Mesendoderm (in vitro differentiated cells): ENCODE results near the gene ZBTB40.

ENCODE experiments used
- DNase-seq: peaks from one replicate; pipeline ENCODE4 v3.0.0; 2013
- H2AK5ac ChIP-seq: 2 replicates; pipeline ENCODE4 v1.6.1; 2013; ENCODE audit warnings: low read length, inconsistent platforms
- H2BK120ac ChIP-seq: 2 replicates; pipeline ENCODE4 v1.6.1; 2013; ENCODE audit warnings: low read depth, mild to moderate bottlenecking, low read length, moderate library complexity, mixed read lengths
- H2BK15ac ChIP-seq: replicated peaks from 2 replicates; pipeline ENCODE4 v1.6.1; 2013; ENCODE audit warnings: low read depth, mild to moderate bottlenecking, moderate library complexity
- H2BK5ac ChIP-seq: 2 replicates; pipeline ENCODE4 v1.6.1; 2013; ENCODE audit warnings: low read length, inconsistent platforms
- H3K18ac ChIP-seq: 2 replicates; pipeline ENCODE4 v1.6.1; 2013; ENCODE audit warnings: mild to moderate bottlenecking, low read length, mixed read lengths
- H3K23ac ChIP-seq: one replicate; pipeline ENCODE4 v1.6.1; 2013; ENCODE audit warnings: low read length
- H3K27ac ChIP-seq: 2 replicates; pipeline ENCODE4 v1.5.1; 2013; ENCODE audit warnings: low read depth, mild to moderate bottlenecking, inconsistent platforms, low read length, moderate library complexity
- H3K27me3 ChIP-seq: 2 replicates; pipeline ENCODE4 v1.6.1; 2013; ENCODE audit warnings: low read length, control low read depth, mild to moderate bottlenecking, inconsistent platforms; ENCODE audit not compliant: insufficient read depth, poor library complexity
- H3K36me3 ChIP-seq: 2 replicates; pipeline ENCODE4 v1.6.1; 2013; ENCODE audit warnings: low read length, inconsistent platforms; ENCODE audit not compliant: control insufficient read depth, insufficient read depth
- H3K4ac ChIP-seq: one replicate; pipeline ENCODE4 v1.6.1; 2013; ENCODE audit warnings: low read depth, mild to moderate bottlenecking, low read length, moderate library complexity
- H3K4me1 ChIP-seq: 2 replicates; pipeline ENCODE4 v1.6.1; 2013; ENCODE audit warnings: low read depth, low read length, inconsistent platforms; ENCODE audit not compliant: control insufficient read depth
- H3K4me2 ChIP-seq: 2 replicates; pipeline ENCODE4 v1.6.1; 2013; ENCODE audit warnings: low read length
- H3K4me3 ChIP-seq: 2 replicates; pipeline ENCODE4 v1.5.1; 2013; ENCODE audit warnings: mild to moderate bottlenecking, low read length
- H3K56ac ChIP-seq: one replicate; pipeline ENCODE4 v1.6.1; 2013; ENCODE audit warnings: low read length
- H3K79me1 ChIP-seq: 2 replicates; pipeline ENCODE4 v1.6.1; 2013; ENCODE audit warnings: low read length, inconsistent platforms
- H3K79me2 ChIP-seq: 2 replicates; pipeline ENCODE4 v1.6.1; 2013; ENCODE audit warnings: mild to moderate bottlenecking, low read length; ENCODE audit not compliant: control insufficient read depth, insufficient read depth
- H3K9ac ChIP-seq: 2 replicates; pipeline ENCODE4 v1.6.1; 2013; ENCODE audit warnings: low read length, inconsistent platforms
- H4K5ac ChIP-seq: one replicate; pipeline ENCODE4 v1.6.1; 2013; ENCODE audit warnings: low read length
- H4K8ac ChIP-seq: one replicate; pipeline ENCODE4 v1.6.1; 2013; ENCODE audit warnings: low read depth, mild to moderate bottlenecking, control low read depth, low read length, moderate library complexity
- WGBS: extraction: QIAGEN DNeasy Blood & Tissue Kit; methylation state at CpG from one replicate; pipeline ENCODE4 v1.1.7; 2013; ENCODE audit warnings: low lambda C conversion rate, missing lambda C conversion rate; ENCODE audit not compliant: insufficient coverage; ENCODE audit errors: extremely low coverage; 5-methylcytosine and 5-hydroxymethylcytosine counted together

Gene ZBTB40

DNA sequence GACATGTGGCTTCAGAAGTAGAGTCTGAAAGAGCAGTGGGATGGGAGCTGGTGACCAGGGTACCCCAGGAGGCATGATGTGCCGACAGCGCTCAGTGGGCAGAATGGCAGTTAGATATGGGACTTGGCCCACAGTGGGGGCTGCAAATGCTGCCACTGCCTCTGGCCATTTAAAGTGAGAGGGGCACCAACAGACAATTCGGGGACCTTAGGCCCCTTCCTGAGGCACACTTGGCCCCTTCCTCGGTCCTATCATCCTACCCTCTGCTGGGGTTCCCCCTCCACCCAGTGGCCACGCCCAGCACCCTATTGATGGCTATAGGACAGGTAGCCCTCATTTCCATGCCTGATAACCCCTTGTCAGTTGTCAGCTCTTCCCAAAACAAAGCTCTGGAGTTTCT, 75.0 kb downstream of the ZBTB40 start:
- H3K36me3 ChIP-seq, result peaks cover 4% of the 10 kb centered on the region

DNA sequence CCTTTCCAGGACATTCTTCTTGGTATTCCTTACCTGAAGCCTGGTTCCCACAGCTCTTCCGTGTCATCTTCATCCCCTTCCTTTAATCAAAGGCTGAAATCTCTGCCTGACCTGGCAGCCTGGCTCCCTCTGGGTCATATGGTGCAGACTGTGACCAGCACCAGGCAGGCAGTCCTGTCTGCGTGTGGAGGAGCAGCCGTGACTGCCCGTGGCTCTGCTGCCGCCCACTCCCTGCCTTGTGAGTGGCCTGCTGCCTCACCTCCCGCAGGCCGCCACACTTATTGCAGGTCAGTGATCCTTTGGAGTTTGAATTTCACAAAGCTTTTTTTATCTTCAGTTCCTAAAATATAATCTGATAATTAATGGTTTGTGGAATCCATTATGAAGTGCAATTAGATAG, 75.5 kb downstream of the ZBTB40 start:
- Histone ChIP-seq H3K4ac (no peak overlapping the region), H3K4me1 (no peaks in the 10 kb centered on the region), H3K23ac (no peak overlapping the region), H3K18ac (no peak overlapping the region), H2BK120ac (no peak overlapping the region), H3K36me3 (peaks cover 4% of the 10 kb centered on the region), H2BK15ac (no peak overlapping the region), H2AK5ac (no peak overlapping the region), H3K9ac (no peak overlapping the region), H3K4me3 (no peak overlapping the region), H4K8ac (no peak overlapping the region), H3K27ac (no peak overlapping the region), H3K56ac (no peak overlapping the region), H3K79me1 (no peaks in the 10 kb centered on the region), H3K27me3 (no peaks in the 10 kb centered on the region), H4K5ac (no peak overlapping the region), H3K79me2 (no peaks in the 10 kb centered on the region), H3K4me2 (no peak overlapping the region), H2BK5ac (no peak overlapping the region)
- WGBS, result no CpG with 5 or more reads among the region's 7 CpGs
- DNase-seq, result peak; percentile 21

More for the DNA sequence above, 75.0 kb downstream of the ZBTB40 start:
- no peaks in the 10 kb centered on the region for H3K27me3 ChIP-seq
- H3K79me2 ChIP-seq, result no peaks in the 10 kb centered on the region
- WGBS, result no CpG with 5 or more reads among the region's 5 CpGs
- no peak overlapping the region for H4K5ac ChIP-seq
- H3K4me2 ChIP-seq, result no peak overlapping the region
- no peak overlapping the region for H2BK5ac ChIP-seq
- no peak for DNase-seq
- H3K9ac ChIP-seq, result no peak overlapping the region
- H3K4me3 ChIP-seq, result no peak overlapping the region
- H4K8ac ChIP-seq, result no peak overlapping the region
- no peaks in the 10 kb centered on the region for H3K79me1 ChIP-seq
- H3K56ac ChIP-seq, result no peak overlapping the region
- H3K18ac ChIP-seq, result no peak overlapping the region
- no peak overlapping the region for H3K23ac ChIP-seq
- H2BK120ac ChIP-seq, result no peak overlapping the region
- no peak overlapping the region for H3K4ac ChIP-seq
- no peak overlapping the region for H3K27ac ChIP-seq
- no peak overlapping the region for H2AK5ac ChIP-seq
- no peak overlapping the region for H2BK15ac ChIP-seq
- no peaks in the 10 kb centered on the region for H3K4me1 ChIP-seq

DNA sequence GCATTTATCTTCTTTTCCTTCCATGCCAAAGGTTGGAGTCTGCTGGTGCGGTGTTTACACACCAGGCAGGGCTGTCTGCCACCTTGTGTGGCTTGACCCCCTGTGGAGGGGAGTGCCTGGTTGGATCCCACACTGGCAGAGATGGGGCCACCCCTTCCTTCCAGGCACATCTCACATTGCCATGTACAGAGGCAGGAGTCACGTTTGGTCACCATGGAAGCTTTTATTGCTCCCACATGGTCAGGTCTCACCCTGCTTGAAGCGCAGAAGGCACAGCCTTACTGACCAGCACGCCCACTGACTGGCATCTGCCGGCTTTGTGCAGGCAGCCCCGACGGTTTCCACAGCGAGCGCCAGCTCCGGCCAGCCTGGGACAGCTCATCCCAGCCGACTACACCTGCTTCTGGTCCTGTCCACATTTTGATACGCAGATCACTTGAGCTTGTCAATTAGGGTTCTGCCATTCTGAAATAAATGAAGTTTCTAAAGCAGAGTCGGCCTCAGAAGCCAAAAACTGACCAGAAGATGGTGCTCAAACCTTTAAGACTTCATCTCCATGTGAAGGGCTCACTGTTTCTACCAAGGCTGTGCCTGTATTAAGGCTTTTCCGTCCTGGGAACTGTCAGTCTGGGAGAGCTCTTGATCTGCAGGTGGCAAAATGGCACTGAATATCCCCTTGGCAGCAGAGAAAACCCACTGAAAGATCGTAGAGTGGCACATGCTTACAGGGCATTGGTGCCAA, 76.1 kb downstream of the ZBTB40 start:
- H2AK5ac ChIP-seq, result no peak overlapping the region
- no peaks in the 10 kb centered on the region for H3K79me1 ChIP-seq
- no CpG with 5 or more reads among the region's 15 CpGs for WGBS
- H2BK15ac ChIP-seq, result no peak overlapping the region
- no peaks in the 10 kb centered on the region for H3K27me3 ChIP-seq
- H3K4me1 ChIP-seq, result no peaks in the 10 kb centered on the region
- H3K4me2 ChIP-seq, result no peak overlapping the region
- no peak overlapping the region for H2BK120ac ChIP-seq
- H3K79me2 ChIP-seq, result no peaks in the 10 kb centered on the region
- no peak overlapping the region for H4K8ac ChIP-seq
- no peak overlapping the region for H3K18ac ChIP-seq
- H3K4ac ChIP-seq, result no peak overlapping the region
- H3K4me3 ChIP-seq, result no peak overlapping the region
- no peak overlapping the region for H3K27ac ChIP-seq
- H3K36me3 ChIP-seq, result peaks cover 4% of the 10 kb centered on the region
- H2BK5ac ChIP-seq, result no peak overlapping the region
- no peak overlapping the region for H3K56ac ChIP-seq
- H4K5ac ChIP-seq, result no peak overlapping the region
- no peak overlapping the region for H3K23ac ChIP-seq
- DNase-seq, result peak; percentile 54
- H3K9ac ChIP-seq, result no peak overlapping the region

DNA sequence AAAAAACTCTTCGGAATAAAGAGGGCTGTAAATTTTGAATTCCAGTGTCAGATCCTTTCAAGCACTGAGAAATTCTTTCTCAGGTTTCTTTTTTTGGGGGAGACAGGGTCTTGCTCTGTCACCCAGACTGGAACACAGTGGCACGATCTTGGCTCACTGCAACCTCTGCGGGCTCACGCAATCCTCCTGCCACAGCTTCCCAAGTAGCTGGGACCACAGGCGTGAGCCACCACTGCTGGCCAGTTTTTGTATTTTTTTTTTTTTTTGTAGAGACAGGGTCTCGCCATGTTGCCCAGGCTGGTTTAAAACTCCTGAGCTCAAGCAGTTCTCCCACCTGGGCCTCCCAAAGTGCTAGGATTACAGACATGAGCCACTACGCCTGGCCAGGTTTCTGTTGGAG, 76.8 kb downstream of the ZBTB40 start:
- no peak for DNase-seq
- H2AK5ac ChIP-seq, result no peak overlapping the region
- H3K4me2 ChIP-seq, result no peak overlapping the region
- no peak overlapping the region for H2BK5ac ChIP-seq
- H3K79me2 ChIP-seq, result no peaks in the 10 kb centered on the region
- no peak overlapping the region for H4K8ac ChIP-seq
- H3K18ac ChIP-seq, result no peak overlapping the region
- no peak overlapping the region for H3K9ac ChIP-seq
- H4K5ac ChIP-seq, result no peak overlapping the region
- no peak overlapping the region for H3K27ac ChIP-seq
- H3K56ac ChIP-seq, result no peak overlapping the region
- no CpG with 5 or more reads among the region's 7 CpGs for WGBS
- H2BK120ac ChIP-seq, result no peak overlapping the region
- no peaks in the 10 kb centered on the region for H3K27me3 ChIP-seq
- no peak overlapping the region for H3K4ac ChIP-seq
- H3K36me3 ChIP-seq, result peaks cover 4% of the 10 kb centered on the region
- H3K79me1 ChIP-seq, result no peaks in the 10 kb centered on the region
- H3K4me1 ChIP-seq, result no peaks in the 10 kb centered on the region
- no peak overlapping the region for H3K23ac ChIP-seq
- no peak overlapping the region for H3K4me3 ChIP-seq
- H2BK15ac ChIP-seq, result no peak overlapping the region

DNA sequence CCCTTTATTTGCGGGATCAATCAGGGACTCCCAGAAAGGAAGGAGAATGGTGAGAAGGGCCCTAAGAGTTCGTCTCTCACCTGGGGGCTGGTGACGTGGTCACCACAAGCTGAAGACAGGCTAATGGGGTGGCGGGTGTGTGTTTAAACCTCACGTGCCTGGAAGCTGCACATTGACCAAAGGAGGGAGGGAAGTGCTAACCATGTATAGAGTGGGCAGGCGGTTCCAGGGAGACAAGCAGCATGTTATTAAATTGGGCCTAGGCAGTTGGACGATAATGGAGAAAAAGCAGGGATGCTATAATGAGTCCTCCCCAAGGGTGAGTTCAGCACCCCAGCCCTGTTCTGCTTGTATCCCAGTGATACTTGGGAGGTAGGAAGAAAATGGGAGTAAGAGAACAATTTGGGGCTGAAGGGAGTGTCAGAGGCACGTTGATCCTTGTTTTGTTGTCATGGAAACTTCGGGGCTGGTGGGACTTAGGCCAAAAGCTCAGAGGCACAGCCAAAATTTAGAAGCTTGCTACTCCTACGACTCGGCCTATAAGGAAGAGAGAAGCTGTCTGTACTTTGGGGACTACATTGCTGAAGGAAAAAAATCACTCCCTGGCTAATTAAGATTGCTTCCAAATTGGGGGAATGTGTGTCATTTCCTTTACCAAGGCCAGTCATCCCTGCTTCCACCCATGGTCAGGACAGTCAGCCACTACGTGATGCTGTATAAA, 78.4 kb downstream of the ZBTB40 start:
- Histone ChIP-seq H3K4me1 (no peaks in the 10 kb centered on the region), H4K5ac (no peak overlapping the region), H2AK5ac (no peak overlapping the region), H3K23ac (no peak overlapping the region), H2BK5ac (no peak overlapping the region), H3K27ac (no peak overlapping the region), H3K79me2 (no peaks in the 10 kb centered on the region), H2BK120ac (no peak overlapping the region), H3K4me3 (no peak overlapping the region), H3K4me2 (no peak overlapping the region), H3K18ac (no peak overlapping the region), H3K9ac (no peak overlapping the region), H3K79me1 (no peaks in the 10 kb centered on the region), H3K4ac (no peak overlapping the region), H3K56ac (no peak overlapping the region), H3K36me3 (peaks cover 4% of the 10 kb centered on the region), H3K27me3 (no peaks in the 10 kb centered on the region), H2BK15ac (no peak overlapping the region), H4K8ac (no peak overlapping the region)
- peak; percentile 68 for DNase-seq
- WGBS, result no CpG with 5 or more reads among the region's 12 CpGs
